Lung (tissue), 12 donors: ENCODE results near the gene CEMP1. TPM values are rescaled to one million over a fixed set of nuclear protein-coding genes. Genes with fewer than 3 reads are reported as not detected.

Experiments used
- ATAC-seq: fragments of 200-7000 bp; cut with Tn5 transposase; one replicate; pipeline ENCODE4 v1.9.1; 2020; ENCODE audit warnings: moderate number of reproducible peaks; ENCODE audit not compliant: insufficient read depth, low FRiP score
- DNase-seq, 3 donors: peaks; one replicate each; pipeline ENCODE4 v3.0.0-alpha.2; 2013 to 2017
- H3K27ac ChIP-seq, 2 donors: one replicate each; pipeline ENCODE4 v1.5.1; 2013; ENCODE audit warnings: mild to moderate bottlenecking in 2 of 2, moderate library complexity in 2 of 2, control low read depth in 1 of 2, inconsistent platforms in 1 of 2, low read depth in 1 of 2, low read length in 1 of 2
- H3K27me3 ChIP-seq, 3 donors: one replicate each; pipeline ENCODE4 v1.5.1; 2013; ENCODE audit warnings: low read length in 2 of 3; ENCODE audit not compliant: control insufficient read depth in 3 of 3, insufficient read depth in 3 of 3
- H3K36me3 ChIP-seq, 4 donors: one replicate each; pipeline ENCODE4 v1.5.1; 2013; ENCODE audit warnings: low read length in 4 of 4, mild to moderate bottlenecking in 1 of 4, moderate library complexity in 1 of 4; ENCODE audit not compliant: control insufficient read depth in 4 of 4, insufficient read depth in 4 of 4
- H3K4me1 ChIP-seq, 5 donors: one replicate each; pipeline ENCODE4 v1.5.1; 2013; ENCODE audit warnings: low read length in 5 of 5, mild to moderate bottlenecking in 2 of 5, moderate library complexity in 1 of 5; ENCODE audit not compliant: control insufficient read depth in 5 of 5, insufficient read depth in 5 of 5
- H3K4me3 ChIP-seq: one replicate; pipeline ENCODE4 v1.5.1; 2013; ENCODE audit warnings: mild to moderate bottlenecking, control low read depth, moderate library complexity
- H3K9ac ChIP-seq, 2 donors: one replicate each; pipeline ENCODE4 v1.5.1; 2013; ENCODE audit warnings: low read length in 2 of 2, control low read depth in 1 of 2; ENCODE audit not compliant: insufficient read depth in 1 of 2
- H3K9me3 ChIP-seq, 4 donors: one replicate each; pipeline ENCODE4 v1.5.1; 2013; ENCODE audit warnings: low read length in 3 of 4, mild to moderate bottlenecking in 1 of 4, moderate library complexity in 1 of 4; ENCODE audit not compliant: control insufficient read depth in 4 of 4, insufficient read depth in 3 of 4
- WGBS, 2 donors: extraction: QIAGEN DNeasy Blood & Tissue Kit; methylation state at CpG; one replicate each; pipeline ENCODE4 v1.1.7; 2013; 5-methylcytosine and 5-hydroxymethylcytosine counted together
- polyA plus RNA-seq, 2 donors: library from polyadenylated mRNA; stranded (reverse); fragments of 200-250 nt; gene quantifications; one replicate each; pipeline ENCODE4 v1.2.1, GENCODE V29; 2013
- total RNA-seq, 2 donors: library from RNA; depleted of rRNA in 1 of 2; stranded (reverse); fragments of >200 nt in 1 of 2; gene quantifications; one replicate each; pipeline ENCODE4 v1.2.1, GENCODE V29; 2014 to 2021
- TF ChIP-seq, protein P1 (sequence below): IDR thresholded peaks from 2 replicates; pipeline ENCODE4 v1.5.1; 2012; ENCODE audit warnings: mild to moderate bottlenecking; ENCODE audit errors: control extremely low read depth, extremely low read depth
- donor health status: control.
- donor health status: control.
- donor health status: Bipolar disorder and iron deficiency.
- donor health status: healthy.
- donor health status: DM: yes; HTN: yes; CAD: no.

CEMP1 gene
- total and polyA plus RNA-seq, 4 donors, result 0.65 to 2.1 (median 1.4) TPM

DNA sequence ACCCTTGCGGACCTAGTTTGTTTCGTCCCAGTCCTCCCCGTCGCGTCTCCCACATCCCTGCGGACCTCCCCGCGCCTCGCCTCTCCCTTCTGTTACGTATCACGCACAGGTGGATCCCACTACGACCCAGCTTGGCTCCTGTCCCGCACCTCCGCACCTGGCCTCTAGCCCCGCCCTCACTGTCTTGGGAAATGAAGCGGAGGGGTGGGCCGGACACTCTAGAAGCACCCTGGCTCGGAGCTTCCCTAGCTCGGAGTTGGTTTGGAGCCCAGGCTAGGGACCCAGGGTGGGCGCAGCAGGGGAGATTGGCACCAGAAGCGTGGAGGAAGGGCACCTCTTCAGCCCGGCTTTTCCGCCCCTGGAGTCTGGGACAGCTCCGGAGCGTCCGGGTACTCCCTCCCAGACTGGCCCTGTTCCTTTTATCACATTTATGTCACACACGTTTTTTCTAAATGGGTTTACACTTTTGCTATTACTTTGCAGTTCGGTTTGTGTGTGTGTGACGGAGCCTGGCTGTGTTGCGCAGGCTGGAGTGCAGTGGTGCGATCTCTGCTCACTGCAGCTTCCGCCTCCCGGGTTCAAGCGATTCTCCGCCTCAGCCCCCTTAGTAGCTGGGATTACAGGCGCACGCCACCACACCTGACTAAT is 1.4 kb upstream of the CEMP1 start:
- Histone ChIP-seq H3K9ac (peak overlapping the region; percentile 82 to 86), H3K9me3 (no peaks in the 10 kb centered on the region), H3K36me3 (peaks cover 0 to 24% (median 7%) of the 10 kb centered on the region in 4 donors), H3K27ac (peak overlapping the region; percentile 79 to 90), H3K4me3 (peak overlapping the region; percentile 48), H3K4me1 (peaks cover 0 to 12% (median 8%) of the 10 kb centered on the region in 5 donors), H3K27me3 (no peaks in the 10 kb centered on the region)
- ATAC-seq (peak; percentile 9), DNase-seq (peak; percentile 66 to 73 (median 73))
- WGBS, 2 donors, result 1% methylated on average over 37 of the region's 37 CpGs
- TF ChIP-seq, protein P1, sequence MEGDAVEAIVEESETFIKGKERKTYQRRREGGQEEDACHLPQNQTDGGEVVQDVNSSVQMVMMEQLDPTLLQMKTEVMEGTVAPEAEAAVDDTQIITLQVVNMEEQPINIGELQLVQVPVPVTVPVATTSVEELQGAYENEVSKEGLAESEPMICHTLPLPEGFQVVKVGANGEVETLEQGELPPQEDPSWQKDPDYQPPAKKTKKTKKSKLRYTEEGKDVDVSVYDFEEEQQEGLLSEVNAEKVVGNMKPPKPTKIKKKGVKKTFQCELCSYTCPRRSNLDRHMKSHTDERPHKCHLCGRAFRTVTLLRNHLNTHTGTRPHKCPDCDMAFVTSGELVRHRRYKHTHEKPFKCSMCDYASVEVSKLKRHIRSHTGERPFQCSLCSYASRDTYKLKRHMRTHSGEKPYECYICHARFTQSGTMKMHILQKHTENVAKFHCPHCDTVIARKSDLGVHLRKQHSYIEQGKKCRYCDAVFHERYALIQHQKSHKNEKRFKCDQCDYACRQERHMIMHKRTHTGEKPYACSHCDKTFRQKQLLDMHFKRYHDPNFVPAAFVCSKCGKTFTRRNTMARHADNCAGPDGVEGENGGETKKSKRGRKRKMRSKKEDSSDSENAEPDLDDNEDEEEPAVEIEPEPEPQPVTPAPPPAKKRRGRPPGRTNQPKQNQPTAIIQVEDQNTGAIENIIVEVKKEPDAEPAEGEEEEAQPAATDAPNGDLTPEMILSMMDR, result no peak

DNA sequence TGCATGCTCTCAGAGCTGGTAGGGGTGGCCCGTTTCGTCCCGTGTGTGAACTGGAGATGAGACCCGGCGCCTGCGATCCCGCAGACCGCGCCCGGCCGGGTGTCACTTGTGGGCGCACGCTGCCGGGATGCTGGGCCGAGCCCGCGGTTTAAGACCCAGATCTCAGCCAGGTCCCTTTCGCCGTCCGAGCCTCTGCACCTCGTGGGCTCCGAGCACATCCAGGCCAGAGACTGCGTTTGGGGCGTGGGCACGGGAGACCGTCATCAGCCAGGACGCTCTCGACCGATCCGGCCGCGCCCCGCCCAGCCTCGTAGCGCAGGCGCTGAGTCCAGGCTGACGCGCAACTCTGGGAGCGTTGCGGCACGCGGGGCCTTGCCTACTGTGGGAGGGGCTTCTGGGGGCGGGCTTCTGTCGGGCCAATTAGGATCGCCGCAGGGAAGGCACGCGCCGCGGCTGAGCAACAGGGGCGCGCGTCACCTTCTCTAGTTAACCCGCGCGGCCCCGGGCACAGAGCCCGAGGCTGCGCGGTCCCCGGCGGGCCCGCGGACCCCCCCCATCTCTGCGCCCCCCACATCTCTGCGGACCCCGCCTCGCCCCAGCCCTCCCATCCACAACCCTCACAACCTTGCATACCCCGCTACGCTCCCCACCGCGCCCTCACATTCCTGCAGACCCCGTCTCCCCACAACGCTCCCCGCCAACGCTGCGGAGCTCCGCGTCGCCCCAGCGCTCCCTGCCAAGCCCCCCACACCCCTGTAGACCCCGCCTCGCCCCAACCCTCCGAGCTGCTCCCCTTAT is 687 bp upstream of the CEMP1 start:
- 0 to 1% methylated on average over 52 to 84 of the region's 84 CpGs for WGBS, 2 donors
- Histone ChIP-seq H3K4me3 (peak overlapping the region; percentile 48), H3K27me3 (no peaks in the 10 kb centered on the region), H3K9me3 (no peaks in the 10 kb centered on the region), H3K36me3 (peaks cover 0 to 31% (median 7%) of the 10 kb centered on the region in 4 donors), H3K4me1 (peaks cover 0 to 12% (median 8%) of the 10 kb centered on the region in 5 donors), H3K9ac (peak overlapping the region; percentile 82 to 86), H3K27ac (peak overlapping the region; percentile 79 to 90)
- peak; percentile 98 for DNase-seq
- peak; percentile 95 for ATAC-seq
- TF ChIP-seq, protein P1, result no peak

DNA sequence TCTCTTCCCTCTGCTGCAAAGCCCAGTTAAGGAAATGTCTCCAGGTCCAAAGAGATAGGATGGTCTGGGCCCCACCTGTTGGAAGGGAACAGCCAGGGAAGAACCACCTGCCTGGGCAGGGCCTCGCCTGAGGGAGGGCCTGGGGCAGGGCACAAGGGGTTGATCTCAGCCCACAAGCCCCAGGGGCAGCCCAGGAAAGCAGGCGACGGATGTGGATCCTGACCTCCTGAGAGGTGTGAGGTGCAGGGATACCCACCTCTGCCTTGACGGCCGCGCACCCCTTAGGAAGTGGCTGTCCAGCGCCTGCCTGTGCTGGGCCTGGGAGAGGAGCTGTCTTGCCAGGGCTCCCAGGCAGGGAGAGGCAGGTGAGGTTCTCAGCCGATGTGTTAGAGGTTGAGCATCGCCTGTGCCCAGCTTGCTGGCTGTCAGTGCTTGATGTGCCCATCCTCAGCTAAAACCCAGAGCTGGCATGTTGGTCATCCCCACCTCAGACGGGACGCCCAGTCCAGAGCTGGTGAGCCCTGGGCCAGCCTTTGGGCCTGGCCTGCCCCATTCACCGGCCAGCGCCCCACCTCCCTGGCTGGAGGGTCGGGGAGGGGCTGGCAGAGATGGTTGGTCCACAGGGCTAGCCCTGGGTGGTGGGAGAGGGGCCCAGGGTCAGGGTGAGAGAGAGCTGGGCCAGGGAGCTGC is 434 bp downstream of the CEMP1 start:
- peaks cover 0 to 12% (median 2%) of the 10 kb centered on the region in 5 donors for H3K4me1 ChIP-seq
- DNase-seq (no peak), ATAC-seq (no peak)
- H3K27me3 ChIP-seq, result no peaks in the 10 kb centered on the region
- WGBS, 2 donors, result 90 to 92% methylated on average over 12 to 14 of the region's 14 CpGs
- TF ChIP-seq, protein P1, result no peak
- peaks cover 0 to 32% (median 7%) of the 10 kb centered on the region in 4 donors for H3K36me3 ChIP-seq
- H3K9ac ChIP-seq, result no peak overlapping the region
- H3K4me3 ChIP-seq, result no peak overlapping the region
- no peaks in the 10 kb centered on the region for H3K9me3 ChIP-seq
- H3K27ac ChIP-seq, result peak overlapping the region in 1 of 2 donors; percentile 5
